Activated CD4-positive, CD25-positive, alpha-beta regulatory T cell (primary cell): Measurements from ENCODE around the gene ANKRD11.
"Not testable (repeated sequence)": the region's sequence is repeated elsewhere in the genome, so short reads cannot be mapped to it uniquely, and the experiment has no call there.

Experiments used
- DNase-seq, 4 experiments: peaks; one replicate each; lab custom pipeline; 2025; lab: John Stamatoyannopoulos, UW

The ANKRD11 gene

GRCh38 chr16:89428605-89429004 is 61.8 kb downstream of the ANKRD11 start:
- not testable (repeated sequence) for DNase-seq

GRCh38 chr16:89426736-89427530 is 63.4 kb downstream of the ANKRD11 start:
- DNase-seq: no peak

- DNase-seq: no peak
Observed at GRCh38 chr16:89425523-89425922, 64.8 kb downstream of the ANKRD11 start.

GRCh38 chr16:89423681-89424260 is 66.6 kb downstream of the ANKRD11 start:
- no peak for DNase-seq

- peak in 2 of 4 experiments; percentile 23 to 33 for DNase-seq
Observed at GRCh38 chr16:89422905-89423630, 67.3 kb downstream of the ANKRD11 start.

DNA sequence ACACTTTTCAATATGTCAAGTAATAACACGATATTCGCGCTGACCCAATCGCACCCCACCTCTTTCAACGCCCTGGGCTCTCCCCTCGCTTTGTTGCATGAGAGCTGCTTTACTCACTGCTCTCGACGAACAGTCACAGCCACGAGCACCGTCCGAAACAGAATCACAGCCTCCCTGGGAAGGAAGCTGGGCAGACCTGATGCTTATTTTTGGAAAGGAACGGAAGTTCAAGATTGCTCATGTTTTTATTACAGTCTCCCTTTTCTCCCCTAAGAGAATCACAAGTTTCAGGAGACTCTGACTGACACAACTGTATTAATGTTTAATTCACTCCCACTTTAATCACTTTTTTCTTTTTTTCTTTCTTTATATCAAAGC is 67.8 kb downstream of the ANKRD11 start:
- peak in 1 of 4 experiments; percentile 24 for DNase-seq

GRCh38 chr16:89421300-89421699 is 69.1 kb downstream of the ANKRD11 start:
- not testable (repeated sequence) for DNase-seq

DNA sequence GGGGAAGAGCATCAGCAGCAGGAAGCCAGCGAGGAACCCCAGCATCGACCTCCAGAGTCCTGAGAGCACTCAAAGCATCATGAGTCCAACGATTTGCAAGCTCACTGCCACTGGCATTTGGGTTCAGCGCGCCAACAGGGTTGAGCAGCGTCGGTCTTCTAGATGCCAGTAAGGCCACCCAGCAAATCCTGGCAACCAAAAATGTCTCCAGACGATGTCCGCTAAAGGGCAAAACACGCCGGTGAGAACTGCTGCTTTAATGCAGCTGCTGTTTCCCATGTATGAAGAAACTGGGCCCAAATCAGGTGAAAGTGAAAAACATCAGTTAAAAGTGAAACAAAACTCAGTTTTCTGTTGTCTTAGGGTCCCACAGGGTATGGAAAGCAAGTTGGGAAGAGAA is 70.2 kb downstream of the ANKRD11 start:
- no peak for DNase-seq

GRCh38 chr16:89418352-89418751 is 72.0 kb downstream of the ANKRD11 start:
- DNase-seq: no peak

DNA sequence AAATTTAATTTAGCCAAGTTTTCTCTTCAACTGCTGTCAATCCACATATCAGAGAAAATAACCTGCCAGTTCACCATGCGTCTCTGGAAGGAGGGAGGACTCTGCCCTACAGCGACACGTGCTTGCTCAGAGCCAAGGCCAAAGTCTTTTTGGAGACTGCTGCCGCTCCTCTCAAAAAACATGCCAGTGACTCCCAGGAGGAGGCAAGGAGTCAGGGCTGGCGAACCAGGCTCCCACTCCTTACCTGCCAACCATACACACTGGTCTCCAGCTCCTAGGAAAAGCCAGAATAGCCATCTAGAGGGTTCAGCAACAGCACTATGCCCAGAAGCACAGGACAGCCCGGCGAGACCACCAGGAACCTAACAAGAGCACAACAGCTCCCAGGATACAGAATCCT is 73.0 kb downstream of the ANKRD11 start:
- DNase-seq: no peak

- DNase-seq: no peak
Observed at GRCh38 chr16:89413811-89414585, 76.4 kb downstream of the ANKRD11 start.

- DNase-seq: no peak
Observed at GRCh38 chr16:89412811-89413210, 77.5 kb downstream of the ANKRD11 start.

- no peak for DNase-seq
Observed at GRCh38 chr16:89411335-89411850, 79.0 kb downstream of the ANKRD11 start.

DNA sequence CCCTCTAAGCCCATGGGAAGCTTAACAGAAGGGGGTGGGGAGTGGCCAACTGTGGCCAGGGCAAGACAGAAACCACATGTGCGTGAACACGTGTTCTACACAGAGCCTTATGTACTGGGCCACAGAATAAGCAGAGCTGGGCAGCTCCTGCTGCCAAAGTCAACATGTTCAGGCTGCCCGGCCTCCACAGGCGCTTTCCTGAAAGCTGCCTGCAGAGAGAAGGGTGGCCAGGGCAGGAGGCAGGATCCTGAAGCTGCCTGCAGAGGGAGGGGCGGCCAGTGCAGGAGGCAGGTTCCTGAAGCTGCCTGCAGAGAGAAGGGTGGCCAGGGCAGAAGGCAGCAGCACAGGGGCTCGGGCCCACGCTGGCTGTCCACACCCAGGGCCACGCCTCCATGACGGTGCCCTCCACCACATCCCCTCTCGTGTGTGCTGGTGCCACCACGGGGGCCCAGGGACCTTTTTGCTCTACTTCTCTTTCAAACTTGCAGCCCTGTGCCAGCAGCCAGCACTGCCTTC is 79.5 kb downstream of the ANKRD11 start:
- DNase-seq: no peak

DNA sequence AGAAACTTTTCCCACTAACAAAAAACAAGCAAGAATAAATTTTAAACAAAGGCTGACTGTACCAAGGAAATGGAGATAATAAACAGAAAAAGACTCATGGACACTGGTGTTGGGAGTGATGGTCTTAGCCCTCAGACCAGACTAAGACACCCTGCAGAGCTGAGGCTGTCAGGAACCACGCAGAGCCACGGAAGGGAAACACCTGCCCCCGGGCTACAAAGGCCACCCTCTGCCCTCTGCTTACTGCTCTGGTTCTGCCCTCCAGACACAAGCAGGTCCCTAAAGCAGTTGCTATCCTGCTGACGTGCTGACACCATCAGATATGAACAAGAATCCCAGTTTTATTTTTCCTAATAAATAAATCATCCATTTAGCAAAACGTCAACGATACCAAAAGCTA is 80.0 kb downstream of the ANKRD11 start:
- no peak for DNase-seq

- DNase-seq: peak in 2 of 4 experiments; percentile 24 to 27
Observed at GRCh38 chr16:89409161-89409711, 81.1 kb downstream of the ANKRD11 start.

- DNase-seq: no peak
Observed at GRCh38 chr16:89408315-89408714, 82.0 kb downstream of the ANKRD11 start.

- DNase-seq: no peak
Observed at GRCh38 chr16:89407925-89408300, 82.4 kb downstream of the ANKRD11 start.

DNA sequence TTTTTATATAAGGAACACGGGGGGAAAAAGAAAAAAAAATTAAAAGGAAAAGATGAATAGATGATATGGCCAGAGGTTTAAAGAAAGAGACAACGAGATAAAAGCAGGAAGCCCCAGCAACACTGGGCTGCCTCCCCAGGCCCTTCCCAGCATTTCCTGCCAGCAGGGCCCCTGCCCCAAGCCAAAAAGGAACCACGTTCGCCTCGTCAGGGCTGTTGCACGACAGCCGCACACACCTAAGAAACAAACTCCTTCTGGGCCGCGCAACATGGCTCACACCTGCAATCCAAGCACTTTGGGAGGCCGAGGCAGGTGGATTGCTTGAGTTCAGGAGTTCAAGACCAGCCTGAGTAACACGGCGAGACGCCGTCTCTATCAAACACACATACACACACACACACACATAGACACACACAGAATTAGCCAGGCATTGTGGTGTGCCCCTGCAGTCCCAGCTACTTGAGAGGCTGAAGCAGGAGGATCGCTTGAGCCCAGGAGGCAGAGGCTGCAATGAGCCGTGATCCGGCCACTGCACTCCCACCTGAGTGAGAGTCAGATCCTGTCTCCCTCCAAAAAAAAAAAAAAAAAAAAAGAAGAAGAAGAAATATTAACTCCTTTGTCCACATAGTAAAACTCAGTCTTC is 83.0 kb downstream of the ANKRD11 start:
- DNase-seq: no peak

DNA sequence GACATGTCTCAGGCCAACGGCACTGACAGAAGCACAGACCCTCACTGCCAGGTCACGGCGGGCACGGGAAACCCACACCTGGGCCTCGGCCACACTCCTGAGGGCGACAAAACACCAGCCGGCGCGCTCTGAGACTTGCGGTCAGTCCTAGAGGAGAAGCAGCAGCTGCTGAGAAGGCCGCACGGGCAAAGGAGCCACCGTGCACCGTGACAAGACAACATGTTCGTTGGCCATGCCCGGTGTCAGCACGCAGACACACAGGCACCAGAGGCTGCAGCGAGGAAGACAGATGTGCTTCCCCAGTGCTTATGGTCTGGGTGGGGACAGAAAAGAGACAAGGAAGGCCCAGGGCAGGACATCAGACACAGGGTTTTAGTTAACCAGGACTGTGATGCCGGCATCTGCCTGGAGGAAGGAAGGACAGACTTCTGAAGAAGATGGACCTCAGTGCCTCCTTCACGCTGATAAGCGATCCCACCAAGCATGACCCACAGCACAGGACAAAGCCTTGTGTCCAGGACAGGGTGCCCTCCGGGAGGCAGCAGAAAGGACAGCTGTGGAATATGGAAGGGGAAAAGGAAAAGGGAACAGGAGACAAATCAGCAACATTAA is 84.0 kb downstream of the ANKRD11 start:
- DNase-seq: no peak

DNA sequence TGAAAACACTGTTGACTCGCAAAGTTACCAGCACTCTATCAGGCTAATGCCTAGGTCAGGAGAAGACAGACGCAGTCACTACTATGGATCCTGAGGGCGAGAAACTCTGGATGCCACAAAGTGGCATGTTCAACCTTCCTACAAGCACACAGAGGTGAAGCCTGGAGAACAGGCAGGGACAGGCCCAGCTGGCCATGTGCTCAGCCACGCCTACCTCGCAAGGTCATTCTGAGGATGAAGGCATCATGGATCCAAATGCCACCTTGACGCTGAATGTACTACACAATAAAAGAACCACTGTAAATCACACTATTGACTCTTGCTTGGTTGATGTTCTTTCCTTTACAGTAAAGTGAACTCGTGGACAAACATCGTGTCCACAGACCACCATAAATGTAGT is 85.8 kb downstream of the ANKRD11 start:
- DNase-seq: no peak
